Activated CD8-positive, alpha-beta memory T cell treated with anti-CD3 and anti-CD28 coated beads for 36 hours (primary cell): ENCODE data around the gene OR6V1. TPM values are rescaled to one million over a fixed set of nuclear protein-coding genes. Genes with fewer than 3 reads are reported as not detected.

Experiments used
- CTCF ChIA-PET: fragments of 350-600 bp; sonication (Branson Sonifier 250); formaldehyde crosslinking; loops from one replicate; lab custom pipeline; 2021; ENCODE audit warnings: antibody characterized with exemption; lab: Charles Lee
- POLR2A ChIA-PET: fragments of 350-600 bp; sonication (Branson Sonifier 250); formaldehyde crosslinking; loops from one replicate; lab custom pipeline; 2021; ENCODE audit warnings: antibody characterized with exemption; lab: Charles Lee
- total RNA-seq, 2 experiments: library from RNA; stranded (reverse); gene quantifications; one replicate each; pipeline ENCODE4 v1.2.3, GENCODE V29; 2021

The OR6V1 gene
- total RNA-seq = not detected

GRCh38 chr7:143052041-143052440, at the start of gene OR6V1:
TSS of gene OR6V1 (plus strand) at chr7:143052341. CDS start at chr7:143052341, 0 bp downstream.
- ChIA-PET CTCF (no interaction called here), POLR2A (no interaction called here)

- ChIA-PET CTCF (interaction anchor here (0.6 to 4.0 kb wide), 16 partner anchors 10 to 698 kb away, joined by 3 to 26 read pairs (median 3); partner anchors contain the start of genes EPHB6 and TAS2R40), POLR2A (no interaction called here)
Measured at GRCh38 chr7:143002898-143003297, 49.2 kb upstream of the OR6V1 start.

- POLR2A ChIA-PET = no interaction called here
Measured at GRCh38 chr7:143003393-143004051, 48.6 kb upstream of the OR6V1 start.

GRCh38 chr7:143005632-143006260, 46.4 kb upstream of the OR6V1 start:
- CTCF ChIA-PET = interaction anchor here (1.5 to 2.5 kb wide), 2 partner anchors 133 to 209 kb away, joined by 3 to 13 read pairs; no protein-coding TSS in a partner anchor

More at GRCh38 chr7:143003393-143004051, 48.6 kb upstream of the OR6V1 start:
- CTCF ChIA-PET = interaction anchor here (0.6 to 4.0 kb wide), 14 partner anchors 11 to 699 kb away, joined by 3 to 26 read pairs (median 3); partner anchors contain the start of genes EPHB6 and TAS2R40

GRCh38 chr7:143008007-143008901, 43.9 kb upstream of the OR6V1 start:
- POLR2A ChIA-PET = interaction anchor here (0.5 kb wide), 1 partner anchor 398 kb away, joined by 5 read pairs; no protein-coding TSS in a partner anchor

More at GRCh38 chr7:143005632-143006260, 46.4 kb upstream of the OR6V1 start:
- POLR2A ChIA-PET = no interaction called here

GRCh38 chr7:143012001-143012400, 40.1 kb upstream of the OR6V1 start:
- ChIA-PET CTCF (interaction anchor here (1.1 kb wide), 1 partner anchor 202 kb away, joined by 4 read pairs; no protein-coding TSS in a partner anchor), POLR2A (no interaction called here)

More at GRCh38 chr7:143008007-143008901, 43.9 kb upstream of the OR6V1 start:
- CTCF ChIA-PET = interaction anchor here (0.5 to 1.9 kb wide), 8 partner anchors 9 to 1937 kb away, joined by 3 to 15 read pairs (median 4); no protein-coding TSS in a partner anchor

- ChIA-PET CTCF (interaction anchor here (1.1 kb wide), 1 partner anchor 202 kb away, joined by 4 read pairs; no protein-coding TSS in a partner anchor), POLR2A (no interaction called here)
Measured at GRCh38 chr7:143012409-143012808, 39.7 kb upstream of the OR6V1 start.

GRCh38 chr7:143013473-143013872, 38.7 kb upstream of the OR6V1 start:
- POLR2A ChIA-PET = no interaction called here
- CTCF ChIA-PET = interaction anchor here (1.4 kb wide), 1 partner anchor 202 kb away, joined by 7 read pairs; no protein-coding TSS in a partner anchor

- CTCF ChIA-PET = interaction anchor here (1.4 to 2.0 kb wide), 2 partner anchors 11 to 201 kb away, joined by 7 read pairs; no protein-coding TSS in a partner anchor
- POLR2A ChIA-PET = no interaction called here
Measured at GRCh38 chr7:143013893-143014292, 38.2 kb upstream of the OR6V1 start.

- POLR2A ChIA-PET = no interaction called here
- CTCF ChIA-PET = interaction anchor here (2.0 kb wide), 1 partner anchor 12 kb away, joined by 7 read pairs; no protein-coding TSS in a partner anchor
Measured at GRCh38 chr7:143015084-143015483, 37.1 kb upstream of the OR6V1 start.

- POLR2A ChIA-PET = no interaction called here
Measured at GRCh38 chr7:143015926-143016490, 36.1 kb upstream of the OR6V1 start.

GRCh38 chr7:143016996-143017395, 35.1 kb upstream of the OR6V1 start:
- POLR2A ChIA-PET = no interaction called here

More at GRCh38 chr7:143015926-143016490, 36.1 kb upstream of the OR6V1 start:
- CTCF ChIA-PET = interaction anchor here (2.0 kb wide), 1 partner anchor 13 kb away, joined by 7 read pairs; no protein-coding TSS in a partner anchor

GRCh38 chr7:143018931-143019330, 33.2 kb upstream of the OR6V1 start:
- CTCF ChIA-PET = interaction anchor here (1.8 kb wide), 1 partner anchor 196 kb away, joined by 5 read pairs; no protein-coding TSS in a partner anchor
- POLR2A ChIA-PET = no interaction called here

More at GRCh38 chr7:143016996-143017395, 35.1 kb upstream of the OR6V1 start:
- CTCF ChIA-PET = interaction anchor here (1.8 kb wide), 1 partner anchor 198 kb away, joined by 5 read pairs; no protein-coding TSS in a partner anchor

GRCh38 chr7:143023047-143023446, 29.1 kb upstream of the OR6V1 start:
- POLR2A ChIA-PET = no interaction called here
- CTCF ChIA-PET = interaction anchor here (1.2 kb wide), 1 partner anchor 192 kb away, joined by 3 read pairs; no protein-coding TSS in a partner anchor

GRCh38 chr7:143025371-143025770, 26.8 kb upstream of the OR6V1 start:
- ChIA-PET CTCF (no interaction called here), POLR2A (interaction anchor here (0.7 kb wide), 1 partner anchor 54 kb away, joined by 3 read pairs; no protein-coding TSS in a partner anchor)

GRCh38 chr7:143027032-143027431, 25.1 kb upstream of the OR6V1 start, which contains the start of gene OR9A2:
TSS of gene OR9A2 (minus strand) at chr7:143027132. CDS start at chr7:143027132, 0 bp downstream.
- ChIA-PET POLR2A (no interaction called here), CTCF (no interaction called here)

GRCh38 chr7:143027683-143028082, 24.5 kb upstream of the OR6V1 start:
- ChIA-PET CTCF (no interaction called here), POLR2A (no interaction called here)

- ChIA-PET POLR2A (no interaction called here), CTCF (no interaction called here)
Measured at GRCh38 chr7:143038635-143039034, 13.5 kb upstream of the OR6V1 start.
